Ishikawa (cell line): ENCODE measurements around the gene PCDHA7.

ENCODE experiments used
- CEBPB ChIP-seq: IDR thresholded peaks from 2 replicates; pipeline ENCODE4 v1.6.1; 2012
- CREB1 ChIP-seq: IDR thresholded peaks from 2 replicates; pipeline ENCODE4 v1.6.1; 2012; ENCODE audit warnings: low read depth
- EGR1 ChIP-seq: IDR thresholded peaks from 2 replicates; pipeline ENCODE4 v1.6.1; 2012
- FOXM1 ChIP-seq: IDR thresholded peaks from 2 replicates; pipeline ENCODE4 v1.6.1; 2012; ENCODE audit warnings: low read depth, borderline replicate concordance
- MAX ChIP-seq: IDR thresholded peaks from 2 replicates; pipeline ENCODE4 v1.6.1; 2012
- NFIC ChIP-seq: IDR thresholded peaks from 2 replicates; pipeline ENCODE4 v1.6.1; 2012
- RAD21 ChIP-seq: IDR thresholded peaks from 2 replicates; pipeline ENCODE4 v1.6.1; 2012; ENCODE audit warnings: low read depth
- TAF1 ChIP-seq: IDR thresholded peaks from 2 replicates; pipeline ENCODE4 v1.6.1; 2012; ENCODE audit warnings: low read depth, mild to moderate bottlenecking
- TCF12 ChIP-seq: IDR thresholded peaks from 2 replicates; pipeline ENCODE4 v1.6.1; 2012; ENCODE audit warnings: low read depth
- TEAD4 ChIP-seq: IDR thresholded peaks from 2 replicates; pipeline ENCODE4 v1.6.1; 2012
- YY1 ChIP-seq: IDR thresholded peaks from 2 replicates; pipeline ENCODE4 v1.6.1; 2012; ENCODE audit warnings: low read depth
- ZBTB7A ChIP-seq: IDR thresholded peaks from 2 replicates; pipeline ENCODE4 v1.6.1; 2012; ENCODE audit warnings: low read depth
- TF ChIP-seq, protein P1 (sequence below): IDR thresholded peaks from 2 replicates; pipeline ENCODE4 v1.6.1; 2012; ENCODE audit warnings: low read depth, mild to moderate bottlenecking
- TF ChIP-seq, protein P2 (sequence below): IDR thresholded peaks from 2 replicates; pipeline ENCODE4 v1.6.1; 2012

The PCDHA7 gene

GRCh38 chr5:140806834-140807775 is 27.0 kb upstream of the PCDHA7 start, which contains the start of gene PCDHA4:
Gene PCDHA4 (plus strand): TSS chr5:140807068.
- TF ChIP-seq EGR1 (no peak), TCF12 (no peak), MAX (0 out of 2 replicates have a peak, but pooled peaks have one; percentile 21), TEAD4 (no peak), YY1 (no peak), RAD21 (peak; percentile 58), CEBPB (no peak), ZBTB7A (no peak)
- TF ChIP-seq, protein P1, sequence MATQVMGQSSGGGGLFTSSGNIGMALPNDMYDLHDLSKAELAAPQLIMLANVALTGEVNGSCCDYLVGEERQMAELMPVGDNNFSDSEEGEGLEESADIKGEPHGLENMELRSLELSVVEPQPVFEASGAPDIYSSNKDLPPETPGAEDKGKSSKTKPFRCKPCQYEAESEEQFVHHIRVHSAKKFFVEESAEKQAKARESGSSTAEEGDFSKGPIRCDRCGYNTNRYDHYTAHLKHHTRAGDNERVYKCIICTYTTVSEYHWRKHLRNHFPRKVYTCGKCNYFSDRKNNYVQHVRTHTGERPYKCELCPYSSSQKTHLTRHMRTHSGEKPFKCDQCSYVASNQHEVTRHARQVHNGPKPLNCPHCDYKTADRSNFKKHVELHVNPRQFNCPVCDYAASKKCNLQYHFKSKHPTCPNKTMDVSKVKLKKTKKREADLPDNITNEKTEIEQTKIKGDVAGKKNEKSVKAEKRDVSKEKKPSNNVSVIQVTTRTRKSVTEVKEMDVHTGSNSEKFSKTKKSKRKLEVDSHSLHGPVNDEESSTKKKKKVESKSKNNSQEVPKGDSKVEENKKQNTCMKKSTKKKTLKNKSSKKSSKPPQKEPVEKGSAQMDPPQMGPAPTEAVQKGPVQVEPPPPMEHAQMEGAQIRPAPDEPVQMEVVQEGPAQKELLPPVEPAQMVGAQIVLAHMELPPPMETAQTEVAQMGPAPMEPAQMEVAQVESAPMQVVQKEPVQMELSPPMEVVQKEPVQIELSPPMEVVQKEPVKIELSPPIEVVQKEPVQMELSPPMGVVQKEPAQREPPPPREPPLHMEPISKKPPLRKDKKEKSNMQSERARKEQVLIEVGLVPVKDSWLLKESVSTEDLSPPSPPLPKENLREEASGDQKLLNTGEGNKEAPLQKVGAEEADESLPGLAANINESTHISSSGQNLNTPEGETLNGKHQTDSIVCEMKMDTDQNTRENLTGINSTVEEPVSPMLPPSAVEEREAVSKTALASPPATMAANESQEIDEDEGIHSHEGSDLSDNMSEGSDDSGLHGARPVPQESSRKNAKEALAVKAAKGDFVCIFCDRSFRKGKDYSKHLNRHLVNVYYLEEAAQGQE: no peak

DNA sequence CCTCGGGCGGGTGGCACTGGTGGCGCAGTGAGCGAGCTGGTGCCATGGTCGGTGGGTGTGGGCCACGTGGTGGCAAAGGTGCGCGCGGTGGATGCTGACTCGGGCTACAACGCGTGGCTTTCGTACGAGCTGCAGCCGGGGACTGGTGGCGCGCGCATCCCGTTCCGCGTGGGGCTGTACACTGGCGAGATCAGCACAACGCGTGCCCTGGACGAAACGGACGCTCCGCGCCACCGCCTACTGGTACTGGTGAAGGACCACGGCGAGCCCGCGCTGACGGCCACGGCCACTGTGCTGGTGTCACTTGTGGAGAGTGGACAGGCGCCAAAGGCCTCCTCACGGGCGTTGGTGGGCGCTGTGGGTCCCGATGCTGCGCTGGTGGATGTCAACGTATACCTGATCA is 25.2 kb upstream of the PCDHA7 start:
- TF ChIP-seq, protein P2, sequence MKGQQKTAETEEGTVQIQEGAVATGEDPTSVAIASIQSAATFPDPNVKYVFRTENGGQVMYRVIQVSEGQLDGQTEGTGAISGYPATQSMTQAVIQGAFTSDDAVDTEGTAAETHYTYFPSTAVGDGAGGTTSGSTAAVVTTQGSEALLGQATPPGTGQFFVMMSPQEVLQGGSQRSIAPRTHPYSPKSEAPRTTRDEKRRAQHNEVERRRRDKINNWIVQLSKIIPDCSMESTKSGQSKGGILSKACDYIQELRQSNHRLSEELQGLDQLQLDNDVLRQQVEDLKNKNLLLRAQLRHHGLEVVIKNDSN: no peak
- TF ChIP-seq TAF1 (no peak), NFIC (no peak), TCF12 (no peak)

DNA sequence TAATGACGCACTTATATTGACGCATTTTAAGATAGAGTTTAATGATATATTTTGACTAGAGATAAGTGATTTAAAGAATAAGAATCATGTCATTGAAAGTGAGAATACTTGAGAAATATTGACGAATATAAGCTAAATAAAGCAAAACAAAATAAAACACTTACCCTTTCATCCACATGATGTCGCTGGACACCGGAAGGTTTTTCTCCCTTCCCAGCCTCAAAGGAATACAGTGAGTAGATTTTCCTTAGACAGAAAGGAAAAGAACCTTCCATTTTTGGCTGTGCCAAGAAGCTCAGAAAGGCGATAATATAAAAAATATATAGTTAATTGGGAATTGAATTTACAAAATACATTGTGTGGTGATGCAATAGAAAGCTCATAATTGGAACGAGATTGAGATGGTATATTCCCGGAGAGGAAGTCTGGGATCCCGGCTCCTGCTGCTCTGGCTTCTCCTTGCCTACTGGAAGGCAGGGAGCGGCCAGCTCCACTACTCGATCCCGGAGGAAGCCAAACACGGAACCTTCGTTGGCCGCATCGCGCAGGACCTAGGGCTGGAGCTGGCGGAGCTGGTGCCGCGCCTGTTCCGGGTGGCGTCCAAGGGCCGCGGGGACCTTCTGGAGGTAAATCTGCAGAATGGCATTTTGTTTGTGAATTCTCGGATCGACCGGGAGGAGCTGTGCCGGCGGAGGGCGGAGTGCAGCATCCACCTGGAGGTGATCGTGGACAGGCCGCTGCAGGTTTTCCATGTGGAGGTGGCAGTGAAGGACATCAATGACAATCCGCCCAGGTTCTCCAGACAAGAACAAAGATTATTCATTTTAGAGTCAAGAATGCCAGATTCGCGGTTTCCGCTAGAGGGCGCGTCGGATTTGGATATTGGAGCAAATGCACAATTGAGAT is 12.4 kb upstream of the PCDHA7 start, which contains the start of gene PCDHA5:
Gene PCDHA5 (plus strand): TSS at position 239 of the 906 bp plus-strand sequence.
- TF ChIP-seq CREB1 (no peak), RAD21 (peak; percentile 9; the same call in 1 of the 2 replicates)

- TF ChIP-seq CEBPB: no peak
- no peak for TF ChIP-seq MAX
- no peak for TF ChIP-seq TCF12
- no peak for TF ChIP-seq FOXM1
- TF ChIP-seq TEAD4: no peak
- no peak for TF ChIP-seq ZBTB7A
- TF ChIP-seq YY1: no peak
- TF ChIP-seq EGR1: no peak
- no peak for TF ChIP-seq RAD21
- TF ChIP-seq, protein P1: no peak
These were observed 11.8 kb upstream of the PCDHA7 start for GRCh38 chr5:140822281-140822629.

DNA sequence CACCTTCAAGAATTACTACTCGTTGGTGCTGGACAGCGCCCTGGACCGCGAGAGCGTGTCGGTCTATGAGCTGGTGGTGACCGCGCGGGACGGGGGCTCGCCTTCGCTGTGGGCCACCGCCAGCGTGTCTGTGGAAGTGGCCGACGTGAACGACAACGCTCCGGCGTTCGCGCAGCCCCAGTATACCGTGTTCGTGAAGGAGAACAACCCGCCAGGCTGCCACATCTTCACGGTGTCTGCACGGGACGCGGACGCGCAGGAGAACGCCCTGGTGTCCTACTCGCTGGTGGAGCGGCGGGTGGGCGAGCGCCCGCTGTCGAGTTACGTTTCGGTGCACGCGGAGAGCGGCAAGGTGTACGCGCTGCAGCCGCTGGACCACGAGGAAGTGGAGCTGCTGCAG is 11.1 kb upstream of the PCDHA7 start:
- TF ChIP-seq, protein P1: peak; percentile 34; the same call in 1 of the 2 replicates
